ENCODE data around the gene GKAP1.
A peak's percentile ranks its signal among the peaks of the same experiment; 100 is the strongest.

DNA sequence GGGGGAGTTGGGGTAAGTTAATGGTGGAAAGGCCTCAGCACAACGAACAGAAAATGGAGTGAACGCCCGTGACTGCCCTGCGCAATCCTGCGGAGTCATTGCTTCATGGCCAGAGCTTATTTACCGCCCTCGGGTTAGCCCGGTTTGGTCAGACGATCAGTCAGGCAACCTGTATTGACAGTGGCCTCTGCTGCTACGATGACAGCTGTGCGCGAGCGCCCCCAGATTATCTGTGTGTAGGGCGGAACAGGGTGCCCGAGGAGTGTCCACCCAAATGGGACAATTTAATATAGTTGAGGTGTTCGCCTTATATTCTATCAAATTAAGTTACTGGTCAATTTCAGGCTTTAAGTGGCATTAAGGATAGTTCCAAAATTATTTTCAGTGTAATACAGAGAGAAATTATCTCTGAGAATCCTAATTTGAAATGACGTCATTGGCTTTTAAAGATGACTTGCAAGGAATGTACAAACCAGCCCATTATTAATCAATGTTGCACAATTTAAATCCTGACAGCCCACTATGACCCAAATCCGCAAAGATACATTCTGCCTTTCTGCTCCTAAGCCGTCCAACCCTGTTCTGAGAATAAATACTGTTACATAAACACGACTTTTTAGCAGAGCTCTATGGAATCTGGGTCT is 108.9 kb downstream of the GKAP1 start:
- TF ChIP-seq, protein P1, sequence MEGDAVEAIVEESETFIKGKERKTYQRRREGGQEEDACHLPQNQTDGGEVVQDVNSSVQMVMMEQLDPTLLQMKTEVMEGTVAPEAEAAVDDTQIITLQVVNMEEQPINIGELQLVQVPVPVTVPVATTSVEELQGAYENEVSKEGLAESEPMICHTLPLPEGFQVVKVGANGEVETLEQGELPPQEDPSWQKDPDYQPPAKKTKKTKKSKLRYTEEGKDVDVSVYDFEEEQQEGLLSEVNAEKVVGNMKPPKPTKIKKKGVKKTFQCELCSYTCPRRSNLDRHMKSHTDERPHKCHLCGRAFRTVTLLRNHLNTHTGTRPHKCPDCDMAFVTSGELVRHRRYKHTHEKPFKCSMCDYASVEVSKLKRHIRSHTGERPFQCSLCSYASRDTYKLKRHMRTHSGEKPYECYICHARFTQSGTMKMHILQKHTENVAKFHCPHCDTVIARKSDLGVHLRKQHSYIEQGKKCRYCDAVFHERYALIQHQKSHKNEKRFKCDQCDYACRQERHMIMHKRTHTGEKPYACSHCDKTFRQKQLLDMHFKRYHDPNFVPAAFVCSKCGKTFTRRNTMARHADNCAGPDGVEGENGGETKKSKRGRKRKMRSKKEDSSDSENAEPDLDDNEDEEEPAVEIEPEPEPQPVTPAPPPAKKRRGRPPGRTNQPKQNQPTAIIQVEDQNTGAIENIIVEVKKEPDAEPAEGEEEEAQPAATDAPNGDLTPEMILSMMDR (IDR thresholded peaks at IDR 0.05) = no peak
- peak in 1 of 3 donors; percentile 89 for TF ChIP-seq POLR2AphosphoS5 (IDR thresholded peaks at IDR 0.05)
